HepG2 (cell line): ENCODE measurements around the gene CNP. TPM values are rescaled to one million over a fixed set of nuclear protein-coding genes. Genes with fewer than 3 reads are reported as not detected.
A peak's percentile ranks its signal among the peaks of the same experiment; 100 is the strongest.

Experiments
- HDAC2 ChIP-seq: sonication (generic); formaldehyde crosslinking; IDR thresholded peaks from 2 replicates; pipeline ENCODE4 v1.4.0; 2020; ENCODE audit warnings: missing genetic modification reagents
- KLF11 ChIP-seq: IDR thresholded peaks from 2 replicates; pipeline ENCODE4 v1.6.1; 2016; ENCODE audit warnings: missing compliant biosample characterization
- NR2F6 ChIP-seq, 2 experiments: IDR thresholded peaks; 2 replicates each; pipeline ENCODE4 v1.6.1; 2016; ENCODE audit warnings: antibody characterized with exemption in 1 of 2, mild to moderate bottlenecking in 1 of 2
- RNF2 ChIP-seq: fragments of 450-650 bp; conservative IDR thresholded peaks from 2 replicates; pipeline ENCODE4 v1.6.1; 2016; ENCODE audit warnings: low read depth
- SMYD3 ChIP-seq: sonication (generic); formaldehyde crosslinking; IDR thresholded peaks from 2 replicates; pipeline ENCODE4 v1.8.1; 2023; ENCODE audit warnings: mild to moderate bottlenecking, missing genetic modification reagents
- XRCC5 ChIP-seq: fragments of 200-400 bp; formaldehyde crosslinking; optimal IDR thresholded peaks from 2 replicates; pipeline ENCODE3; 2017; ENCODE audit warnings: mild to moderate bottlenecking, low read length
- ZNF441 ChIP-seq: sonication (generic); formaldehyde crosslinking; IDR thresholded peaks from 2 replicates; pipeline ENCODE4 v1.7.0; 2021; ENCODE audit warnings: missing genetic modification reagents, borderline replicate concordance
- ZNF569 ChIP-seq: sonication (generic); formaldehyde crosslinking; IDR thresholded peaks from 2 replicates; pipeline ENCODE4 v1.5.0; 2020; ENCODE audit warnings: mild to moderate bottlenecking, missing genetic modification reagents, moderate library complexity, borderline replicate concordance
- ZNF598 ChIP-seq: sonication (generic); formaldehyde crosslinking; IDR thresholded peaks from 2 replicates; pipeline ENCODE4 v1.5.1; 2020; ENCODE audit warnings: mild to moderate bottlenecking, missing genetic modification reagents, borderline replicate concordance
- ZNF790 ChIP-seq: sonication (generic); formaldehyde crosslinking; IDR thresholded peaks from 2 replicates; pipeline ENCODE4 v1.8.0; 2022; ENCODE audit warnings: missing genetic modification reagents, mild to moderate bottlenecking, borderline replicate concordance
- polyA plus RNA-seq, 8 experiments: library from polyadenylated mRNA; depleted of rRNA in 3 of 8; stranded (reverse) in 7 of 8; unstranded in 1 of 8; fragments of >200 nt; fragmentation: Illumina TruSeq in 4 of 8; extraction: Trizol in 4 of 8; gene quantifications; 2 replicates each; pipeline versions ENCODE4 v1.2.1 to v1.2.3, GENCODE V29; 2011 to 2016; ENCODE audit warnings: low read depth in 4 of 8, missing spikeins in 1 of 8, mixed read lengths in 1 of 8; ENCODE audit not compliant: insufficient read depth in 1 of 8
- total RNA-seq, 5 experiments: library from RNA; depleted of rRNA; stranded (reverse); fragments of >200 nt; fragmentation: Illumina TruSeq; extraction: Trizol; gene quantifications; 2 replicates each; pipeline ENCODE4 v1.2.3, GENCODE V29; 2016; ENCODE audit warnings: low read depth in 1 of 5
- TF ChIP-seq, protein P1 (sequence below): sonication (generic); formaldehyde crosslinking; IDR thresholded peaks from 2 replicates; pipeline ENCODE4 v1.8.0; 2022; ENCODE audit warnings: low read depth, missing genetic modification reagents
- TF ChIP-seq, protein P2 (sequence below): sonication (generic); formaldehyde crosslinking; IDR thresholded peaks from 2 replicates; pipeline ENCODE4 v1.5.1; 2020; ENCODE audit warnings: mild to moderate bottlenecking, missing genetic modification reagents
- TF ChIP-seq, protein P3 (sequence below): sonication (generic); formaldehyde crosslinking; IDR thresholded peaks from 2 replicates; pipeline ENCODE4 v1.8.0; 2022; ENCODE audit warnings: mild to moderate bottlenecking, missing genetic modification reagents
- TF ChIP-seq, protein P4 (sequence below): sonication (generic); formaldehyde crosslinking; IDR thresholded peaks from 2 replicates; pipeline ENCODE4 v1.8.0; 2023; ENCODE audit warnings: mild to moderate bottlenecking, missing genetic modification reagents
- TF ChIP-seq, protein P5 (sequence below): fragments of 450-650 bp; IDR thresholded peaks from 2 replicates; pipeline ENCODE4 v1.6.1; 2017

CNP gene
- total and polyA plus RNA-seq, 2 of the 13 experiments (the other 11 are each of a cell fraction or from before 2014, with no cell fraction given) = 97.2 to 161 TPM

- TF ChIP-seq SMYD3 = no peak; the same call in 1 of the 2 replicates
- TF ChIP-seq ZNF790 (CRISPR knock-in tag) = no peak
- TF ChIP-seq, protein P1, sequence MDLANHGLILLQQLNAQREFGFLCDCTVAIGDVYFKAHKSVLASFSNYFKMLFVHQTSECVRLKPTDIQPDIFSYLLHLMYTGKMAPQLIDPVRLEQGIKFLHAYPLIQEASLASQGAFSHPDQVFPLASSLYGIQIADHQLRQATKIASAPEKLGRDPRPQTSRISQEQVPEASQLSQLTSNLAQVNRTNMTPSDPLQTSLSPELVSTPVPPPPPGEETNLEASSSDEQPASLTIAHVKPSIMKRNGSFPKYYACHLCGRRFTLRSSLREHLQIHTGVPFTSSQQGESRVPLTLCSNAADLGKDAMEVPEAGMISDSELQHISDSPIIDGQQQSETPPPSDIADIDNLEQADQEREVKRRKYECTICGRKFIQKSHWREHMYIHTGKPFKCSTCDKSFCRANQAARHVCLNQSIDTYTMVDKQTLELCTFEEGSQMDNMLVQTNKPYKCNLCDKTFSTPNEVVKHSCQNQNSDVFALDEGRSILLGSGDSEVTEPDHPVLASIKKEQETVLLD (CRISPR knock-in tag) = no peak
- TF ChIP-seq, protein P2, sequence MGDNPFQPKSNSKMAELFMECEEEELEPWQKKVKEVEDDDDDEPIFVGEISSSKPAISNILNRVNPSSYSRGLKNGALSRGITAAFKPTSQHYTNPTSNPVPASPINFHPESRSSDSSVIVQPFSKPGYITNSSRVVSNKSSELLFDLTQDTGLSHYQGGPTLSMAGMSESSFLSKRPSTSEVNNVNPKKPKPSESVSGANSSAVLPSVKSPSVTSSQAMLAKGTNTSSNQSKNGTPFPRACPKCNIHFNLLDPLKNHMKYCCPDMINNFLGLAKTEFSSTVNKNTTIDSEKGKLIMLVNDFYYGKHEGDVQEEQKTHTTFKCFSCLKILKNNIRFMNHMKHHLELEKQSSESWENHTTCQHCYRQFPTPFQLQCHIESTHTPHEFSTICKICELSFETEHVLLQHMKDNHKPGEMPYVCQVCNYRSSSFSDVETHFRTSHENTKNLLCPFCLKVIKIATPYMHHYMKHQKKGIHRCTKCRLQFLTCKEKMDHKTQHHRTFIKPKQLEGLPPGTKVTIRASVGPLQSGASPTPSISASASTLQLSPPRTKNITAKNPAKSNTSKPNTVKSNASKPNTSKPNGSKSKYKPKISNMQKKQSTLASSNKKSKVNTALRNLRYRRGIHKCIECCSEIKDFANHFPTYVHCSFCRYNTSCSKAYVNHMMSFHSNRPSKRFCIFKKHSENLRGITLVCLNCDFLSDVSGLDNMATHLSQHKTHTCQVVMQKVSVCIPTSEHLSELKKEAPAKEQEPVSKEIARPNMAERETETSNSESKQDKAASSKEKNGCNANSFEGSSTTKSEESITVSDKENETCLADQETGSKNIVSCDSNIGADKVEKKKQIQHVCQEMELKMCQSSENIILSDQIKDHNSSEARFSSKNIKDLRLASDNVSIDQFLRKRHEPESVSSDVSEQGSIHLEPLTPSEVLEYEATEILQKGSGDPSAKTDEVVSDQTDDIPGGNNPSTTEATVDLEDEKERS = peak; percentile 64; the same call in 1 of the 2 replicates
- TF ChIP-seq ZNF598 (CRISPR knock-in tag) = no peak; the same call in 1 of the 2 replicates
- TF ChIP-seq ZNF569 (CRISPR knock-in tag) = no peak
- TF ChIP-seq, protein P3, sequence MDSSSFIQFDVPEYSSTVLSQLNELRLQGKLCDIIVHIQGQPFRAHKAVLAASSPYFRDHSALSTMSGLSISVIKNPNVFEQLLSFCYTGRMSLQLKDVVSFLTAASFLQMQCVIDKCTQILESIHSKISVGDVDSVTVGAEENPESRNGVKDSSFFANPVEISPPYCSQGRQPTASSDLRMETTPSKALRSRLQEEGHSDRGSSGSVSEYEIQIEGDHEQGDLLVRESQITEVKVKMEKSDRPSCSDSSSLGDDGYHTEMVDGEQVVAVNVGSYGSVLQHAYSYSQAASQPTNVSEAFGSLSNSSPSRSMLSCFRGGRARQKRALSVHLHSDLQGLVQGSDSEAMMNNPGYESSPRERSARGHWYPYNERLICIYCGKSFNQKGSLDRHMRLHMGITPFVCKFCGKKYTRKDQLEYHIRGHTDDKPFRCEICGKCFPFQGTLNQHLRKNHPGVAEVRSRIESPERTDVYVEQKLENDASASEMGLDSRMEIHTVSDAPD (CRISPR knock-in tag) = no peak
- TF ChIP-seq, protein P4, sequence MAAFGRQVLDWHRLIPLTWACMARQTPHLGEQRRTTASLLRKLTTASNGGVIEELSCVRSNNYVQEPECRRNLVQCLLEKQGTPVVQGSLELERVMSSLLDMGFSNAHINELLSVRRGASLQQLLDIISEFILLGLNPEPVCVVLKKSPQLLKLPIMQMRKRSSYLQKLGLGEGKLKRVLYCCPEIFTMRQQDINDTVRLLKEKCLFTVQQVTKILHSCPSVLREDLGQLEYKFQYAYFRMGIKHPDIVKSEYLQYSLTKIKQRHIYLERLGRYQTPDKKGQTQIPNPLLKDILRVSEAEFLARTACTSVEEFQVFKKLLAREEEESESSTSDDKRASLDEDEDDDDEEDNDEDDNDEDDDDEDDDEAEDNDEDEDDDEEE = no peak; the same call in 1 of the 2 replicates
- no peak for TF ChIP-seq NR2F6 (IDR thresholded peaks at IDR 0.05)
- peak; percentile 47; the same call in 1 of the 2 replicates for TF ChIP-seq NR2F6 (CRISPR knock-in tag; IDR thresholded peaks at IDR 0.05)
- TF ChIP-seq RNF2 = 0 out of 2 replicates have a peak, but pooled peaks have one; percentile 71
- TF ChIP-seq XRCC5 = peak; percentile 52
- peak; percentile 22; the same call in 1 of the 2 replicates for TF ChIP-seq HDAC2 (CRISPR knock-in tag)
- no peak for TF ChIP-seq KLF11
- TF ChIP-seq, protein P5, sequence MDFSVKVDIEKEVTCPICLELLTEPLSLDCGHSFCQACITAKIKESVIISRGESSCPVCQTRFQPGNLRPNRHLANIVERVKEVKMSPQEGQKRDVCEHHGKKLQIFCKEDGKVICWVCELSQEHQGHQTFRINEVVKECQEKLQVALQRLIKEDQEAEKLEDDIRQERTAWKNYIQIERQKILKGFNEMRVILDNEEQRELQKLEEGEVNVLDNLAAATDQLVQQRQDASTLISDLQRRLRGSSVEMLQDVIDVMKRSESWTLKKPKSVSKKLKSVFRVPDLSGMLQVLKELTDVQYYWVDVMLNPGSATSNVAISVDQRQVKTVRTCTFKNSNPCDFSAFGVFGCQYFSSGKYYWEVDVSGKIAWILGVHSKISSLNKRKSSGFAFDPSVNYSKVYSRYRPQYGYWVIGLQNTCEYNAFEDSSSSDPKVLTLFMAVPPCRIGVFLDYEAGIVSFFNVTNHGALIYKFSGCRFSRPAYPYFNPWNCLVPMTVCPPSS = no peak
- no peak for TF ChIP-seq ZNF441 (CRISPR knock-in tag)
Measured at GRCh38 chr17:41959336-41960095, 7.1 kb upstream of the CNP start (continued).
